ENCODE results near the gene PRKG1. TPM values are rescaled to one million over a fixed set of nuclear protein-coding genes. Genes with fewer than 3 reads are reported as not detected.

The PRKG1 gene
- total and polyA plus RNA-seq, 2 experiments from 2014 or later, result 18.2 to 21.1 TPM

- Histone ChIP-seq H3K4me3 (no peak overlapping the region), H4K20me1 (replicated peaks; ENCODE audit: insufficient read depth) (no peaks in the 10 kb centered on the region), H3K9me2 (ENCODE audit: insufficient read depth) (0 out of 2 replicates have a peak, but pooled peaks cover 9% of the 10 kb centered on the region), H3K27me3 (ENCODE audit: insufficient read depth) (no peaks in the 10 kb centered on the region), H3F3A (replicated peaks; ENCODE audit: low read depth) (no peaks in the 10 kb centered on the region), H2AFZ (no peak overlapping the region), H3K36me3 (ENCODE audit: insufficient read depth) (no peaks in the 10 kb centered on the region; the same call in 1 of the 2 replicates), H3K4me2 (no peak overlapping the region), H3K79me2 (replicated peaks; ENCODE audit: insufficient read depth) (no peaks in the 10 kb centered on the region), H3K27ac (ENCODE audit: low read depth) (no peak overlapping the region), H3K4me1 (ENCODE audit: insufficient read depth) (peaks cover 50% of the 10 kb centered on the region)
- peaks cover 29% of the 10 kb centered on the region for H3K36me3 Mint-ChIP-seq (ENCODE audit: low read depth)
- H3K27ac Mint-ChIP-seq, result no peak overlapping the region
- peaks cover 59% of the 10 kb centered on the region for H3K4me1 Mint-ChIP-seq
- H3K4me3 Mint-ChIP-seq, result no peak overlapping the region
- no peak for DNase-seq (ENCODE audit: low spot score)
- no peak for ATAC-seq
- TF ChIP-seq REST (IDR thresholded peaks at IDR 0.05; ENCODE audit: unreplicated experiment) (no peak), JUNB (IDR thresholded peaks at IDR 0.05; ENCODE audit: unreplicated experiment) (no peak), CREB1 (CRISPR knock-in tag; IDR thresholded peaks at IDR 0.05; ENCODE audit: low read depth) (no peak), STAT1 (IDR thresholded peaks at IDR 0.05; ENCODE audit: unreplicated experiment) (no peak), POLR2AphosphoS5 (IDR thresholded peaks at IDR 0.05; ENCODE audit: low read depth) (no peak), ZNF331 (CRISPR knock-in tag; IDR thresholded peaks at IDR 0.05; ENCODE audit: low read depth) (no peak), EZH2 (IDR thresholded peaks at IDR 0.05; ENCODE audit: low read depth, unreplicated experiment) (no peak), ZNF114 (CRISPR knock-in tag; IDR thresholded peaks at IDR 0.05) (no peak), EZH2phosphoT487 (IDR thresholded peaks at IDR 0.05; ENCODE audit: unreplicated experiment) (no peak)
- TF ChIP-seq, protein P1, sequence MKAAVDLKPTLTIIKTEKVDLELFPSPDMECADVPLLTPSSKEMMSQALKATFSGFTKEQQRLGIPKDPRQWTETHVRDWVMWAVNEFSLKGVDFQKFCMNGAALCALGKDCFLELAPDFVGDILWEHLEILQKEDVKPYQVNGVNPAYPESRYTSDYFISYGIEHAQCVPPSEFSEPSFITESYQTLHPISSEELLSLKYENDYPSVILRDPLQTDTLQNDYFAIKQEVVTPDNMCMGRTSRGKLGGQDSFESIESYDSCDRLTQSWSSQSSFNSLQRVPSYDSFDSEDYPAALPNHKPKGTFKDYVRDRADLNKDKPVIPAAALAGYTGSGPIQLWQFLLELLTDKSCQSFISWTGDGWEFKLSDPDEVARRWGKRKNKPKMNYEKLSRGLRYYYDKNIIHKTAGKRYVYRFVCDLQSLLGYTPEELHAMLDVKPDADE (IDR thresholded peaks at IDR 0.05), result no peak
- TF ChIP-seq, protein P2, sequence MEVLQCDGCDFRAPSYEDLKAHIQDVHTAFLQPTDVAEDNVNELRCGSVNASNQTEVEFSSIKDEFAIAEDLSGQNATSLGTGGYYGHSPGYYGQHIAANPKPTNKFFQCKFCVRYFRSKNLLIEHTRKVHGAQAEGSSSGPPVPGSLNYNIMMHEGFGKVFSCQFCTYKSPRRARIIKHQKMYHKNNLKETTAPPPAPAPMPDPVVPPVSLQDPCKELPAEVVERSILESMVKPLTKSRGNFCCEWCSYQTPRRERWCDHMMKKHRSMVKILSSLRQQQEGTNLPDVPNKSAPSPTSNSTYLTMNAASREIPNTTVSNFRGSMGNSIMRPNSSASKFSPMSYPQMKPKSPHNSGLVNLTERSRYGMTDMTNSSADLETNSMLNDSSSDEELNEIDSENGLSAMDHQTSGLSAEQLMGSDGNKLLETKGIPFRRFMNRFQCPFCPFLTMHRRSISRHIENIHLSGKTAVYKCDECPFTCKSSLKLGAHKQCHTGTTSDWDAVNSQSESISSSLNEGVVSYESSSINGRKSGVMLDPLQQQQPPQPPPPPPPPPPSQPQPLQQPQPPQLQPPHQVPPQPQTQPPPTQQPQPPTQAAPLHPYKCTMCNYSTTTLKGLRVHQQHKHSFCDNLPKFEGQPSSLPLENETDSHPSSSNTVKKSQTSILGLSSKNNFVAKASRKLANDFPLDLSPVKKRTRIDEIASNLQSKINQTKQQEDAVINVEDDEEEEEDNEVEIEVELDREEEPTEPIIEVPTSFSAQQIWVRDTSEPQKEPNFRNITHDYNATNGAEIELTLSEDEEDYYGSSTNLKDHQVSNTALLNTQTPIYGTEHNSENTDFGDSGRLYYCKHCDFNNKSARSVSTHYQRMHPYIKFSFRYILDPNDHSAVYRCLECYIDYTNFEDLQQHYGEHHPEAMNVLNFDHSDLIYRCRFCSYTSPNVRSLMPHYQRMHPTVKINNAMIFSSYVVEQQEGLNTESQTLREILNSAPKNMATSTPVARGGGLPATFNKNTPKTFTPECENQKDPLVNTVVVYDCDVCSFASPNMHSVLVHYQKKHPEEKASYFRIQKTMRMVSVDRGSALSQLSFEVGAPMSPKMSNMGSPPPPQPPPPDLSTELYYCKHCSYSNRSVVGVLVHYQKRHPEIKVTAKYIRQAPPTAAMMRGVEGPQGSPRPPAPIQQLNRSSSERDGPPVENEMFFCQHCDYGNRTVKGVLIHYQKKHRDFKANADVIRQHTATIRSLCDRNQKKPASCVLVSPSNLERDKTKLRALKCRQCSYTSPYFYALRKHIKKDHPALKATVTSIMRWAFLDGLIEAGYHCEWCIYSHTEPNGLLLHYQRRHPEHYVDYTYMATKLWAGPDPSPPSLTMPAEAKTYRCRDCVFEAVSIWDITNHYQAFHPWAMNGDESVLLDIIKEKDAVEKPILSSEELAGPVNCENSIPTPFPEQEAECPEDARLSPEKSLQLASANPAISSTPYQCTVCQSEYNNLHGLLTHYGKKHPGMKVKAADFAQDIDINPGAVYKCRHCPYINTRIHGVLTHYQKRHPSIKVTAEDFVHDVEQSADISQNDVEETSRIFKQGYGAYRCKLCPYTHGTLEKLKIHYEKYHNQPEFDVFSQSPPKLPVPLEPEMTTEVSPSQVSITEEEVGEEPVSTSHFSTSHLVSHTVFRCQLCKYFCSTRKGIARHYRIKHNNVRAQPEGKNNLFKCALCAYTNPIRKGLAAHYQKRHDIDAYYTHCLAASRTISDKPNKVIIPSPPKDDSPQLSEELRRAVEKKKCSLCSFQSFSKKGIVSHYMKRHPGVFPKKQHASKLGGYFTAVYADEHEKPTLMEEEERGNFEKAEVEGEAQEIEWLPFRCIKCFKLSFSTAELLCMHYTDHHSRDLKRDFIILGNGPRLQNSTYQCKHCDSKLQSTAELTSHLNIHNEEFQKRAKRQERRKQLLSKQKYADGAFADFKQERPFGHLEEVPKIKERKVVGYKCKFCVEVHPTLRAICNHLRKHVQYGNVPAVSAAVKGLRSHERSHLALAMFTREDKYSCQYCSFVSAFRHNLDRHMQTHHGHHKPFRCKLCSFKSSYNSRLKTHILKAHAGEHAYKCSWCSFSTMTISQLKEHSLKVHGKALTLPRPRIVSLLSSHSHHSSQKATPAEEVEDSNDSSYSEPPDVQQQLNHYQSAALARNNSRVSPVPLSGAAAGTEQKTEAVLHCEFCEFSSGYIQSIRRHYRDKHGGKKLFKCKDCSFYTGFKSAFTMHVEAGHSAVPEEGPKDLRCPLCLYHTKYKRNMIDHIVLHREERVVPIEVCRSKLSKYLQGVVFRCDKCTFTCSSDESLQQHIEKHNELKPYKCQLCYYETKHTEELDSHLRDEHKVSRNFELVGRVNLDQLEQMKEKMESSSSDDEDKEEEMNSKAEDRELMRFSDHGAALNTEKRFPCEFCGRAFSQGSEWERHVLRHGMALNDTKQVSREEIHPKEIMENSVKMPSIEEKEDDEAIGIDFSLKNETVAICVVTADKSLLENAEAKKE (CRISPR knock-in tag; IDR thresholded peaks at IDR 0.05), result no peak
- TF ChIP-seq, protein P3, sequence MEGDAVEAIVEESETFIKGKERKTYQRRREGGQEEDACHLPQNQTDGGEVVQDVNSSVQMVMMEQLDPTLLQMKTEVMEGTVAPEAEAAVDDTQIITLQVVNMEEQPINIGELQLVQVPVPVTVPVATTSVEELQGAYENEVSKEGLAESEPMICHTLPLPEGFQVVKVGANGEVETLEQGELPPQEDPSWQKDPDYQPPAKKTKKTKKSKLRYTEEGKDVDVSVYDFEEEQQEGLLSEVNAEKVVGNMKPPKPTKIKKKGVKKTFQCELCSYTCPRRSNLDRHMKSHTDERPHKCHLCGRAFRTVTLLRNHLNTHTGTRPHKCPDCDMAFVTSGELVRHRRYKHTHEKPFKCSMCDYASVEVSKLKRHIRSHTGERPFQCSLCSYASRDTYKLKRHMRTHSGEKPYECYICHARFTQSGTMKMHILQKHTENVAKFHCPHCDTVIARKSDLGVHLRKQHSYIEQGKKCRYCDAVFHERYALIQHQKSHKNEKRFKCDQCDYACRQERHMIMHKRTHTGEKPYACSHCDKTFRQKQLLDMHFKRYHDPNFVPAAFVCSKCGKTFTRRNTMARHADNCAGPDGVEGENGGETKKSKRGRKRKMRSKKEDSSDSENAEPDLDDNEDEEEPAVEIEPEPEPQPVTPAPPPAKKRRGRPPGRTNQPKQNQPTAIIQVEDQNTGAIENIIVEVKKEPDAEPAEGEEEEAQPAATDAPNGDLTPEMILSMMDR (conservative IDR thresholded peaks at IDR 0.05; ENCODE audit: low read depth in 2 of 2), result no peak
- peaks cover 17% of the 10 kb centered on the region for H3K9me3 Mint-ChIP-seq
- peaks cover 4% of the 10 kb centered on the region for H3K27me3 Mint-ChIP-seq (ENCODE audit: insufficient read depth, low read depth, poor library complexity)
Observed at GRCh38 chr10:52208365-52208764, 1134.1 kb downstream of the PRKG1 start.

Measured in GM23338 (cell line).